WTC11 (cell line): Measurements from ENCODE around the gene AMBP. TPM values are rescaled to one million over a fixed set of nuclear protein-coding genes. Genes with fewer than 3 reads are reported as not detected.
"Not testable (repeated sequence)": the region's sequence is repeated elsewhere in the genome, so short reads cannot be mapped to it uniquely, and the experiment has no call there.

Source experiments
- ATAC-seq: fragments of 200-7000 bp; cut with Tn5 transposase; 2 replicates; pipeline ENCODE4 v1.10.0; 2021; ENCODE audit warnings: mild to moderate bottlenecking, moderate library complexity
- CTCF ChIA-PET: fragments of 300-600 bp; sonication (Branson Sonifier 250); formaldehyde crosslinking; loops from one replicate; lab custom pipeline; 2021; ENCODE audit warnings: antibody characterized with exemption; lab: Charles Lee
- POLR2A ChIA-PET: fragments of 350-600 bp; sonication (Branson Sonifier 250); formaldehyde crosslinking; loops from one replicate; lab custom pipeline; 2021; ENCODE audit warnings: antibody characterized with exemption; lab: Charles Lee
- DNase-seq: peaks from one replicate; pipeline ENCODE4 v3.0.0; 2021; ENCODE audit warnings: low spot score
- H3K27ac Mint-ChIP-seq: 2 replicates; pipeline ENCODE4 v1.8.0; 2021; ENCODE audit warnings: mixed read lengths
- H3K27me3 Mint-ChIP-seq: 2 replicates; pipeline ENCODE4 v1.8.0; 2021; ENCODE audit warnings: low read depth, mild to moderate bottlenecking, moderate library complexity, mixed read lengths
- H3K36me3 Mint-ChIP-seq: 2 replicates; pipeline ENCODE4 v1.8.0; 2021; ENCODE audit warnings: mixed read lengths
- H3K4me1 Mint-ChIP-seq: 2 replicates; pipeline ENCODE4 v1.8.0; 2022; ENCODE audit warnings: mixed read lengths
- H3K4me3 Mint-ChIP-seq: 2 replicates; pipeline ENCODE4 v1.8.0; 2021; ENCODE audit warnings: mild to moderate bottlenecking, moderate library complexity, mixed read lengths
- H3K9me3 Mint-ChIP-seq: 2 replicates; pipeline ENCODE4 v1.8.0; 2021; ENCODE audit warnings: mixed read lengths
- CREM ChIP-seq: sonication (generic); formaldehyde crosslinking; IDR thresholded peaks from 2 replicates; pipeline ENCODE4 v1.8.1; 2022; ENCODE audit warnings: mild to moderate bottlenecking, missing genetic modification reagents, moderate library complexity
- E2F1 ChIP-seq: sonication (generic); formaldehyde crosslinking; IDR thresholded peaks from 2 replicates; pipeline ENCODE4 v1.8.0; 2022; ENCODE audit warnings: mild to moderate bottlenecking, missing genetic modification reagents
- ERG ChIP-seq: fragments of 250-450 bp; sonication (Bioruptor Pico); IDR thresholded peaks from 2 replicates; pipeline ENCODE4 v1.8.0; 2021; ENCODE audit warnings: mild to moderate bottlenecking
- GTF2I ChIP-seq: fragments of 250-450 bp; sonication (Bioruptor Pico); conservative IDR thresholded peaks from 2 replicates; pipeline ENCODE4 v1.4.0; 2021; ENCODE audit warnings: mild to moderate bottlenecking
- MLX ChIP-seq: sonication (generic); formaldehyde crosslinking; IDR thresholded peaks from 2 replicates; pipeline ENCODE4 v1.8.1; 2023; ENCODE audit warnings: mild to moderate bottlenecking, missing genetic modification reagents, moderate library complexity
- NFE2L1 ChIP-seq: sonication (generic); formaldehyde crosslinking; IDR thresholded peaks from 2 replicates; pipeline ENCODE4 v1.8.1; 2023; ENCODE audit warnings: missing genetic modification reagents
- NR1H2 ChIP-seq: sonication (generic); formaldehyde crosslinking; IDR thresholded peaks from 2 replicates; pipeline ENCODE4 v1.9.0; 2021; ENCODE audit warnings: mild to moderate bottlenecking, moderate library complexity, missing genetic modification reagents
- SMAD4 ChIP-seq: sonication (generic); formaldehyde crosslinking; IDR thresholded peaks from 2 replicates; pipeline ENCODE4 v1.8.0; 2022; ENCODE audit warnings: mild to moderate bottlenecking, missing genetic modification reagents
- ZNF416 ChIP-seq: fragments of 250-450 bp; sonication (Bioruptor Pico); IDR thresholded peaks from 2 replicates; pipeline ENCODE4 v1.9.0; 2021; ENCODE audit warnings: mild to moderate bottlenecking, inconsistent platforms
- ZSCAN18 ChIP-seq: fragments of 250-450 bp; sonication (Bioruptor Pico); IDR thresholded peaks from 2 replicates; pipeline ENCODE4 v2.1.2; 2022; ENCODE audit warnings: mild to moderate bottlenecking, moderate library complexity
- total RNA-seq: library from RNA; stranded (reverse); gene quantifications from 3 replicates; pipeline ENCODE4 v1.2.3, GENCODE V29; 2021
- TF ChIP-seq, protein P1 (sequence below): fragments of 250-450 bp; sonication (Bioruptor Pico); IDR thresholded peaks from 2 replicates; pipeline ENCODE4 v1.9.0; 2021; ENCODE audit warnings: mild to moderate bottlenecking
- TF ChIP-seq, protein P2 (sequence below): sonication (generic); formaldehyde crosslinking; IDR thresholded peaks from 2 replicates; pipeline ENCODE4 v1.8.1; 2022; ENCODE audit warnings: mild to moderate bottlenecking, moderate library complexity, missing genetic modification reagents
- TF ChIP-seq, protein P3 (sequence below): fragments of 200-600 bp; IDR thresholded peaks from 2 replicates; pipeline ENCODE4 v1.8.0; 2022; ENCODE audit warnings: antibody characterized with exemption

Gene AMBP
- total RNA-seq, 1 experiment from 2014 or later = 3.3 TPM

GRCh38 chr9:114083666-114084065, 5.6 kb upstream of the AMBP start:
- DNase-seq (no peak), ATAC-seq (no peak)
- Mint-ChIP-seq H3K36me3 (no peaks in the 10 kb centered on the region), H3K9me3 (no peaks in the 10 kb centered on the region; the same call in 1 of the 2 replicates), H3K4me1 (no peaks in the 10 kb centered on the region), H3K27me3 (peaks cover 39% of the 10 kb centered on the region), H3K4me3 (no peak overlapping the region), H3K27ac (no peak overlapping the region)
- CTCF ChIA-PET = interaction anchor here (1.0 to 5.6 kb wide), 8 partner anchors 11 to 256 kb away, joined by 3 to 109 read pairs (median 17); partner anchors contain the start of gene KIF12
- POLR2A ChIA-PET = interaction anchor here (0.7 kb wide), 1 partner anchor 14 kb away, joined by 3 read pairs; no protein-coding TSS in a partner anchor
- no peak for TF ChIP-seq ZSCAN18
- TF ChIP-seq SMAD4 = no peak
- no peak for TF ChIP-seq ZNF416 (CRISPR knock-in tag)
- no peak for TF ChIP-seq GTF2I (CRISPR knock-in tag)
- no peak for TF ChIP-seq CREM (CRISPR knock-in tag)
- TF ChIP-seq, protein P1, sequence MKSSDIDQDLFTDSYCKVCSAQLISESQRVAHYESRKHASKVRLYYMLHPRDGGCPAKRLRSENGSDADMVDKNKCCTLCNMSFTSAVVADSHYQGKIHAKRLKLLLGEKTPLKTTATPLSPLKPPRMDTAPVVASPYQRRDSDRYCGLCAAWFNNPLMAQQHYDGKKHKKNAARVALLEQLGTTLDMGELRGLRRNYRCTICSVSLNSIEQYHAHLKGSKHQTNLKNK (CRISPR knock-in tag) = no peak
- TF ChIP-seq, protein P2, sequence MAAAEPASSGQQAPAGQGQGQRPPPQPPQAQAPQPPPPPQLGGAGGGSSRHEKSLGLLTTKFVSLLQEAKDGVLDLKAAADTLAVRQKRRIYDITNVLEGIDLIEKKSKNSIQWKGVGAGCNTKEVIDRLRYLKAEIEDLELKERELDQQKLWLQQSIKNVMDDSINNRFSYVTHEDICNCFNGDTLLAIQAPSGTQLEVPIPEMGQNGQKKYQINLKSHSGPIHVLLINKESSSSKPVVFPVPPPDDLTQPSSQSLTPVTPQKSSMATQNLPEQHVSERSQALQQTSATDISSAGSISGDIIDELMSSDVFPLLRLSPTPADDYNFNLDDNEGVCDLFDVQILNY (CRISPR knock-in tag) = no peak
- TF ChIP-seq ERG = no peak
- no peak for TF ChIP-seq MLX
- no peak for TF ChIP-seq NR1H2 (CRISPR knock-in tag)
- TF ChIP-seq NFE2L1 (CRISPR knock-in tag) = no peak
- TF ChIP-seq E2F1 = no peak

GRCh38 chr9:114082763-114083412, 4.8 kb upstream of the AMBP start:
- ChIA-PET POLR2A (interaction anchor here (0.7 kb wide), 1 partner anchor 15 kb away, joined by 3 read pairs; no protein-coding TSS in a partner anchor), CTCF (interaction anchor here (0.5 to 5.6 kb wide), 70 partner anchors 9 to 489 kb away, joined by 3 to 109 read pairs (median 4); partner anchors contain the start of genes AKNA, COL27A1 and KIF12)
- not testable (repeated sequence) for H3K4me3 Mint-ChIP-seq, H3K36me3 Mint-ChIP-seq, H3K4me1 Mint-ChIP-seq, ATAC-seq, H3K9me3 Mint-ChIP-seq, DNase-seq, H3K27ac Mint-ChIP-seq
- peaks cover 36% of the 10 kb centered on the region for H3K27me3 Mint-ChIP-seq
- TF ChIP-seq, protein P3, sequence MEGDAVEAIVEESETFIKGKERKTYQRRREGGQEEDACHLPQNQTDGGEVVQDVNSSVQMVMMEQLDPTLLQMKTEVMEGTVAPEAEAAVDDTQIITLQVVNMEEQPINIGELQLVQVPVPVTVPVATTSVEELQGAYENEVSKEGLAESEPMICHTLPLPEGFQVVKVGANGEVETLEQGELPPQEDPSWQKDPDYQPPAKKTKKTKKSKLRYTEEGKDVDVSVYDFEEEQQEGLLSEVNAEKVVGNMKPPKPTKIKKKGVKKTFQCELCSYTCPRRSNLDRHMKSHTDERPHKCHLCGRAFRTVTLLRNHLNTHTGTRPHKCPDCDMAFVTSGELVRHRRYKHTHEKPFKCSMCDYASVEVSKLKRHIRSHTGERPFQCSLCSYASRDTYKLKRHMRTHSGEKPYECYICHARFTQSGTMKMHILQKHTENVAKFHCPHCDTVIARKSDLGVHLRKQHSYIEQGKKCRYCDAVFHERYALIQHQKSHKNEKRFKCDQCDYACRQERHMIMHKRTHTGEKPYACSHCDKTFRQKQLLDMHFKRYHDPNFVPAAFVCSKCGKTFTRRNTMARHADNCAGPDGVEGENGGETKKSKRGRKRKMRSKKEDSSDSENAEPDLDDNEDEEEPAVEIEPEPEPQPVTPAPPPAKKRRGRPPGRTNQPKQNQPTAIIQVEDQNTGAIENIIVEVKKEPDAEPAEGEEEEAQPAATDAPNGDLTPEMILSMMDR = peak; percentile 3; the same call in 1 of the 2 replicates
- TF ChIP-seq, all 79 proteins: peak for 1; not testable (repeated sequence) for 78
